Measurements from ENCODE around the gene PNCK. TPM values are rescaled to one million over a fixed set of nuclear protein-coding genes. Genes with fewer than 3 reads are reported as not detected.

The PNCK gene
- total RNA-seq, 2 donors from 2014 or later: 4.0 to 42.4 TPM

DNA sequence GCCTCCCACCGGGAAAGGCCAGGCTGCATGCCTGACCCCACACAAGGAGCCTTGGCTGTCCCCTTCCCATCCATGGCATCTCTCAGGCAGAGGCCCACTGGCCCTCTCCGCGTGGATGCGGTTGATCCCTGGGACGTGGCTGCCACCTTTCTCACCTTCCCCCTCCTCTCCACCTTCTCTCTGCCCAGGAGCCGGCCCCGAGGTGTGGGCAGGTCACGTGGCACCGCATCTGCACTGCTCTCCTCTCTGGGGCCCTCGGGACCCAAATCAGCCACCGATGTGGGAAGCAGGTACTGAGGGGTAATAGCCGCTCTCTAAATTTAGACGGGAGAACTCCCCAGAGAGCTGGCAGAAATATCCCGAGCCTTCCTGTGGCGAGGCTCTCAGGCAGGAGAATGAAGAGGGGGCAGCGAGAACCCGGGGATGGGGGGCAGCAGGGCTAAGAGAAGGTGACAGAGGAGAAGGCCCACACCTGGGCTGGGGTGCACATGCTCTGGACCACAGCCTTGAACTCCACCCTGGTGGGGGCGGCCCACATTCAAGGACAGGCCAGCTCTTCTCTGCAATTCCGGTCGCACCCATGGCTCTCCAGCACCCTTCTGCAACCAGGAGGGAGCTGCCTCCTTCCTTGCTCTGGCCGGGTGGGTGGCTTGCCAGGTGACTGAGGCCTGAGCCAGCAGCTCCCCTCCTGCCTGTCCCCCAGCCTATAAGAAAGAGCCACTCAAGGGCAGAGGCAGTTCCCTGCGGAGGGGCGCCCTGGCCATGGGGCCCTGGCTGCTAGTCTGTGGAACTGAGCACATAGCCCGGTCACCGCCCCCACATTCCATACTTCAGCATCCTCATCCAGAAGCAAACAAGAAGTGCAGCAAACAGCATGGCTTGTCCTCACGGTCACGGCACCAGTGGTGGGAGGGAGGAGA, 36.2 kb downstream of the PNCK start:
- Histone ChIP-seq H3K27me3 (peaks cover 0 to 6% of the 10 kb centered on the region in 2 donors), H3K9me3 (no peaks in the 10 kb centered on the region), H3K27ac (no peak overlapping the region), H3K36me3 (no peaks in the 10 kb centered on the region), H3K4me3 (no peak overlapping the region), H3K4me1 (peaks cover 0 to 9% of the 10 kb centered on the region in 2 donors)
- no peak for TF ChIP-seq CTCF (IDR thresholded peaks at IDR 0.05)
- no peak for DNase-seq (ENCODE audit: low spot score)

GRCh38 chrX:153636716-153637115, 36.9 kb downstream of the PNCK start:
- Histone ChIP-seq H3K9me3 (peaks cover 0 to under 1% of the 10 kb centered on the region in 2 donors), H3K4me1 (peaks cover 0 to 3% of the 10 kb centered on the region in 2 donors), H3K27ac (no peak overlapping the region), H3K27me3 (no peaks in the 10 kb centered on the region), H3K36me3 (no peaks in the 10 kb centered on the region), H3K4me3 (no peak overlapping the region)
- no peak for DNase-seq (ENCODE audit: low spot score)
- no peak for TF ChIP-seq CTCF (IDR thresholded peaks at IDR 0.05)

GRCh38 chrX:153635788-153636668, 37.6 kb downstream of the PNCK start:
- no peak overlapping the region for H3K4me3 ChIP-seq
- TF ChIP-seq CTCF (IDR thresholded peaks at IDR 0.05): peak in 1 of 2 donors; percentile 20
- H3K27ac ChIP-seq: no peak overlapping the region
- H3K36me3 ChIP-seq: no peaks in the 10 kb centered on the region
- H3K9me3 ChIP-seq: peaks cover 0 to 8% of the 10 kb centered on the region in 2 donors
- DNase-seq (ENCODE audit: low spot score): no peak
- H3K4me1 ChIP-seq: no peaks in the 10 kb centered on the region
- H3K27me3 ChIP-seq: no peaks in the 10 kb centered on the region

- Histone ChIP-seq H3K36me3 (no peaks in the 10 kb centered on the region), H3K4me3 (no peak overlapping the region), H3K27ac (no peak overlapping the region), H3K9me3 (peaks cover 0 to 10% of the 10 kb centered on the region in 2 donors), H3K4me1 (no peaks in the 10 kb centered on the region), H3K27me3 (no peaks in the 10 kb centered on the region)
- TF ChIP-seq CTCF (IDR thresholded peaks at IDR 0.05): no peak
- DNase-seq (ENCODE audit: low spot score): no peak
Measured at GRCh38 chrX:153635388-153635787, 38.2 kb downstream of the PNCK start.

GRCh38 chrX:153634832-153635231, 38.8 kb downstream of the PNCK start:
- Histone ChIP-seq H3K4me3 (no peak overlapping the region), H3K36me3 (no peaks in the 10 kb centered on the region), H3K27me3 (no peaks in the 10 kb centered on the region), H3K4me1 (no peaks in the 10 kb centered on the region), H3K9me3 (peaks cover 0 to 10% of the 10 kb centered on the region in 2 donors), H3K27ac (no peak overlapping the region)
- no peak for TF ChIP-seq CTCF (IDR thresholded peaks at IDR 0.05)
- no peak for DNase-seq (ENCODE audit: low spot score)

Data from right atrium auricular region (tissue), 2 donors.